Measurements from ENCODE around the gene ATXN7L2. TPM values are rescaled to one million over a fixed set of nuclear protein-coding genes. Genes with fewer than 3 reads are reported as not detected.

Gene ATXN7L2
- total RNA-seq, 1 donor, result 2.9 TPM

GRCh38 chr1:109501644-109502363, 18.1 kb downstream of the ATXN7L2 start:
- no peak for TF ChIP-seq CTCF (IDR thresholded peaks at IDR 0.05; ENCODE audit: insufficient read depth, low read length)
- H3K4me3 ChIP-seq (ENCODE audit: low read depth, low read length), result no peak overlapping the region
- DNase-seq (ENCODE audit: low read depth), result no peak

GRCh38 chr1:109502364-109502851, 18.7 kb downstream of the ATXN7L2 start:
- DNase-seq (ENCODE audit: low read depth), result no peak
- H3K4me3 ChIP-seq (ENCODE audit: low read depth, low read length), result no peak overlapping the region
- TF ChIP-seq CTCF (IDR thresholded peaks at IDR 0.05; ENCODE audit: insufficient read depth, low read length), result no peak

- DNase-seq (ENCODE audit: low read depth), result no peak
- no peak for TF ChIP-seq CTCF (IDR thresholded peaks at IDR 0.05; ENCODE audit: insufficient read depth, low read length)
- H3K4me3 ChIP-seq (ENCODE audit: low read depth, low read length), result no peak overlapping the region
Observed at GRCh38 chr1:109503935-109504334, 20.2 kb downstream of the ATXN7L2 start.

- TF ChIP-seq CTCF (IDR thresholded peaks at IDR 0.05; ENCODE audit: insufficient read depth, low read length), result no peak
- H3K4me3 ChIP-seq (ENCODE audit: low read depth, low read length), result no peak overlapping the region
- DNase-seq (ENCODE audit: low read depth), result no peak
Observed at GRCh38 chr1:109504974-109505373, 21.3 kb downstream of the ATXN7L2 start.

GRCh38 chr1:109508001-109508872, 24.5 kb downstream of the ATXN7L2 start:
- no peak for DNase-seq (ENCODE audit: low read depth)
- no peak overlapping the region for H3K4me3 ChIP-seq (ENCODE audit: low read depth, low read length)
- no peak for TF ChIP-seq CTCF (IDR thresholded peaks at IDR 0.05; ENCODE audit: insufficient read depth, low read length)

GRCh38 chr1:109508873-109509175, 25.1 kb downstream of the ATXN7L2 start:
- TF ChIP-seq CTCF (IDR thresholded peaks at IDR 0.05; ENCODE audit: insufficient read depth, low read length), result no peak
- no peak for DNase-seq (ENCODE audit: low read depth)
- peak overlapping the region; percentile 75 for H3K4me3 ChIP-seq (ENCODE audit: low read depth, low read length)
